Caco-2 (cell line): ENCODE measurements around the gene SKA1. TPM values are rescaled to one million over a fixed set of nuclear protein-coding genes. Genes with fewer than 3 reads are reported as not detected.

Source experiments
- BruUV-seq: library from RNA; stranded (reverse); fragments of 400-500 nt; replicated peaks from 2 replicates; lab custom pipeline; 2021; lab: Mats Ljungman, UMichigan
- CTCF ChIA-PET: fragments of 300-600 bp; sonication (Branson Sonifier 250); formaldehyde crosslinking; loops from one replicate; lab custom pipeline; 2022; ENCODE audit warnings: antibody characterized with exemption; lab: Charles Lee
- POLR2A ChIA-PET: fragments of 300-600 bp; sonication (Branson Sonifier 250); formaldehyde crosslinking; loops from one replicate; lab custom pipeline; 2022; ENCODE audit warnings: antibody characterized with exemption; lab: Charles Lee
- DNase-seq, 2 experiments: peaks; one replicate each; pipeline versions ENCODE4 v3.0.0 to v3.0.0-alpha.2; 2020 to 2022
- H3K27me3 ChIP-seq: replicated peaks from 2 replicates; pipeline ENCODE4 v1.6.0; 2011; ENCODE audit warnings: low read length; ENCODE audit not compliant: control insufficient read depth, insufficient read depth
- H3K36me3 ChIP-seq: 2 replicates; pipeline ENCODE4 v1.5.1; 2011; ENCODE audit warnings: low read length; ENCODE audit not compliant: control insufficient read depth, insufficient read depth
- H3K4me1 ChIP-seq: fragments of 250-450 bp; sonication (Bioruptor Pico); 2 replicates; pipeline ENCODE4 v1.5.1; 2020; ENCODE audit warnings: mild to moderate bottlenecking
- H3K4me3 ChIP-seq: 2 replicates; pipeline ENCODE4 v1.5.1; 2011; ENCODE audit warnings: low read depth, mild to moderate bottlenecking, control low read depth, low read length
- H3K9me3 ChIP-seq: fragments of 250-450 bp; sonication (Bioruptor Pico); 2 replicates; pipeline ENCODE4 v1.5.1; 2020; ENCODE audit warnings: mild to moderate bottlenecking, moderate library complexity
- H3K27ac Mint-ChIP-seq: one replicate; pipeline ENCODE4 v1.8.0; 2022; ENCODE audit warnings: mixed read lengths; ENCODE audit not compliant: unreplicated experiment
- H3K27me3 Mint-ChIP-seq: one replicate; pipeline ENCODE4 v1.8.0; 2022; ENCODE audit warnings: mixed read lengths; ENCODE audit not compliant: insufficient read depth, unreplicated experiment
- H3K36me3 Mint-ChIP-seq: one replicate; pipeline ENCODE4 v1.8.0; 2022; ENCODE audit warnings: mild to moderate bottlenecking, mixed read lengths; ENCODE audit not compliant: insufficient read depth, unreplicated experiment
- H3K4me1 Mint-ChIP-seq: one replicate; pipeline ENCODE4 v1.8.0; 2022; ENCODE audit warnings: low read depth, mixed read lengths; ENCODE audit not compliant: unreplicated experiment
- H3K4me3 Mint-ChIP-seq: one replicate; pipeline ENCODE4 v1.8.0; 2022; ENCODE audit warnings: mild to moderate bottlenecking, moderate library complexity, mixed read lengths; ENCODE audit not compliant: unreplicated experiment
- H3K9me3 Mint-ChIP-seq: one replicate; pipeline ENCODE4 v1.8.0; 2022; ENCODE audit warnings: mixed read lengths; ENCODE audit not compliant: unreplicated experiment
- CTCF ChIP-seq, 2 experiments: fragments of 200-600 bp in 1 of 2; IDR thresholded peaks; 1 replicate in 1 of 2; 2 replicates in 1 of 2; pipeline versions ENCODE4 v1.5.1 to v1.8.0; 2011 to 2022; ENCODE audit warnings: antibody characterized with exemption in 1 of 2, control low read depth in 1 of 2, inconsistent platforms in 1 of 2, low read depth in 1 of 2, low read length in 1 of 2, mild to moderate bottlenecking in 1 of 2, moderate library complexity in 1 of 2; ENCODE audit not compliant: insufficient read depth in 1 of 2, severe bottlenecking in 1 of 2, unreplicated experiment in 1 of 2
- intact Hi-C: fragments of 100-400 bp; cut with micrococcal nuclease; formaldehyde crosslinking; loops from one replicate; pipeline ENCODE4 v1.10.0; 2022; ENCODE audit not compliant: unreplicated experiment
- total RNA-seq: library from RNA; stranded (reverse); gene quantifications from 2 replicates; pipeline ENCODE4 v1.2.3, GENCODE V29; 2022

Gene SKA1
- total RNA-seq, 1 experiment from 2014 or later: 32.4 TPM

GRCh38 chr18:50377061-50377798 is 2.4 kb downstream of the SKA1 start:
- ChIA-PET POLR2A (no interaction called here), CTCF (interaction anchor here (0.6 kb wide), 1 partner anchor 431 kb away, joined by 3 read pairs; no protein-coding TSS in a partner anchor)
- BruUV-seq: no TSS peak
- Mint-ChIP-seq H3K27ac (no peak overlapping the region), H3K4me1 (no peaks in the 10 kb centered on the region), H3K4me3 (no peak overlapping the region), H3K9me3 (no peaks in the 10 kb centered on the region), H3K36me3 (peaks cover 7% of the 10 kb centered on the region), H3K27me3 (no peaks in the 10 kb centered on the region)
- intact Hi-C loops: no loop called here
- no peak for DNase-seq
- Histone ChIP-seq H3K9me3 (no peaks in the 10 kb centered on the region), H3K4me3 (no peak overlapping the region), H3K36me3 (no peaks in the 10 kb centered on the region), H3K4me1 (peaks cover 4% of the 10 kb centered on the region), H3K27me3 (no peaks in the 10 kb centered on the region)
- TF ChIP-seq CTCF (IDR thresholded peaks at IDR 0.05; ENCODE audit: insufficient read depth in 1 of 2, low read depth in 1 of 2, low read length in 1 of 2, severe bottlenecking in 1 of 2, unreplicated experiment in 1 of 2): no peak

GRCh38 chr18:50388988-50389387 is 14.1 kb downstream of the SKA1 start:
- Histone ChIP-seq H3K9me3 (no peaks in the 10 kb centered on the region), H3K4me3 (no peak overlapping the region), H3K27me3 (no peaks in the 10 kb centered on the region), H3K36me3 (no peaks in the 10 kb centered on the region), H3K4me1 (no peaks in the 10 kb centered on the region)
- H3K4me1 Mint-ChIP-seq: no peaks in the 10 kb centered on the region
- no peaks in the 10 kb centered on the region for H3K9me3 Mint-ChIP-seq
- peaks cover 25% of the 10 kb centered on the region for H3K36me3 Mint-ChIP-seq
- intact Hi-C loops: no loop called here
- H3K4me3 Mint-ChIP-seq: no peak overlapping the region
- CTCF ChIA-PET: no interaction called here
- POLR2A ChIA-PET: no interaction called here
- no peaks in the 10 kb centered on the region for H3K27me3 Mint-ChIP-seq
- no peak for TF ChIP-seq CTCF (IDR thresholded peaks at IDR 0.05; ENCODE audit: insufficient read depth in 1 of 2, low read depth in 1 of 2, low read length in 1 of 2, severe bottlenecking in 1 of 2, unreplicated experiment in 1 of 2)
- BruUV-seq: no TSS peak
- no peak for DNase-seq
- H3K27ac Mint-ChIP-seq: no peak overlapping the region

GRCh38 chr18:50393802-50394201 is 19.0 kb downstream of the SKA1 start:
- no TSS peak for BruUV-seq
- Mint-ChIP-seq H3K4me1 (peaks cover 10% of the 10 kb centered on the region), H3K4me3 (no peak overlapping the region), H3K27ac (no peak overlapping the region), H3K27me3 (no peaks in the 10 kb centered on the region), H3K9me3 (peaks cover 16% of the 10 kb centered on the region), H3K36me3 (peaks cover 15% of the 10 kb centered on the region)
- no peak for TF ChIP-seq CTCF (IDR thresholded peaks at IDR 0.05; ENCODE audit: insufficient read depth in 1 of 2, low read depth in 1 of 2, low read length in 1 of 2, severe bottlenecking in 1 of 2, unreplicated experiment in 1 of 2)
- Histone ChIP-seq H3K36me3 (no peaks in the 10 kb centered on the region), H3K27me3 (no peaks in the 10 kb centered on the region), H3K4me1 (peaks cover 8% of the 10 kb centered on the region; the same call in 1 of the 2 replicates), H3K9me3 (no peaks in the 10 kb centered on the region), H3K4me3 (no peak overlapping the region)
- ChIA-PET CTCF (no interaction called here), POLR2A (no interaction called here)
- DNase-seq: no peak
- intact Hi-C loops: no loop called here
